Activated CD4-positive, alpha-beta T cell treated with anti-CD3 and anti-CD28 coated beads for 1 hour (primary cell): Measurements from ENCODE around the gene GPM6B.

Source experiments
- DNase-seq: peaks from one replicate; pipeline ENCODE4 v3.0.0-alpha.2; 2020

Gene GPM6B

DNA sequence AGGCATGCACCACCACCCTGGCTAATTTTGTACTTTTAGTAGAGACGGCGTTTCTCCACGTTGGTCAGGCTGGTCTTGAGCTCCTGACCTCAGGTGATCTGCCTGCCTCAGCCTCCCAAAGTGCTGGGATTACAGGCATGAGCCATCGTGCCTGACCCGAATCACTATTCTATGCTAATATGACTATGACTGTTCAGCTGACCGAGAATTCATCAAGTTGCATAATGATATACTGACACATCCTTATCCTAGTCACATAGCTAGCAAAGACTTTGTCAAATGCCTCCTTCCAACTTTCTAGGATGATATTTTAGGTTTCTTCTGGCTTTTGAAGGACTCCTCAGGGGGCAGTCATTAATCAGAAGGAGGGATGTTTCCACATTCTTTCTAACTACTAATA lies 4.8 kb upstream of the GPM6B start:
- no peak for DNase-seq

DNA sequence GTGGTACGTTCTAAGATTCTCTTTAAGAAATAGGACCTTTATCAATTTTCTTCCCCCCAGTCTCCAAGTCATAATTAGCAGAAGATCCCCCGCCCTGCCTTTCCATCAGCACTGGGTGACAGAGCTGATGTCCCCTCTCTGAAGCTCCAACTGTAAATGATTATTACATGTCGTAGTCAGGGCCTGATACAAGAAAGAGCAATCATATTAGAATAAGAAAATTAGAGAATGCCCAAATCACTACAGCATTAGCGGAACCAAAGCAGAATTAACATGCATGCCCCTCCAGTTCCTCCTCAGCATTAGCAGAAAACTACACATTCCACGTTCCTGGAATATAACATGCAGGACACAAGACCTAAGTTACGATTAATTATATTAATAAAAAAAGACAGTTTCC lies 717 bp downstream of the GPM6B start:
- DNase-seq = no peak

DNA sequence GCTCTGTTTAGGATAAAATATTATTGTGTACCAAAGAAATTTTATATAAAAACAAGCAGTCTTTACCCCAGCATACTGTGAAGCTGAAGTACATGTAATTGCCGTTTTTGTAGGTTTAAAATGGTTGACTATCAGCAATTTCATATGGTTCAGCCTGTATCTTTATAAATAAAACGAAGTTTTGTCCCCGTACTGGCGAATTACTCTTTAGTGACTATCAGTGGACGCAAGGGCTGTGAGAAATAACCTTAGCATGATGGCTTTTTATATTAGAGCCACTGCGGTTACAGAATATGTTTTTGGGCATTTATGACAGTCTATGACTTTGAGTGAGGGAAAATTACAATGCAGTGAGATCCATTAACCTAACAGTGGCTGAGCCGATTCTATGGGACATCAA lies 1.2 kb downstream of the GPM6B start:
- no peak for DNase-seq

DNA sequence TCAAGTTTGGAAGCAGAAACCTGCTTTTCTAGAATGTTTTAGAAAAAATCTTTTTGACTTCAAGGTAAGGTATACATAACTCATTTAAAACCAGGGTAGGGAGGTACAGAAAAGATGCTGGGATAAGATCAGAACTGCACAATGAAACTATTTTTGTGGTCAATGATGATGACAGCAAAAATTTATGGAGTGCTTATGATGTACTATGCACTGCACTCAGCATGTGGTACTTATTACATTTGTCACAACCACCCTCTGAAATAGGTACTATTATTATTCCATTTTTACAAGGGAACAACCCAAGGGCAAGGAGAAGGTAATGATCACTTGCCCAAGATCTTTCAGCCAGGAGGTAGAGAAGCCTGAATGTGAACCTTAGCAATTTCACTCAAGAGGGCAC lies 8.0 kb downstream of the GPM6B start:
- DNase-seq = no peak

DNA sequence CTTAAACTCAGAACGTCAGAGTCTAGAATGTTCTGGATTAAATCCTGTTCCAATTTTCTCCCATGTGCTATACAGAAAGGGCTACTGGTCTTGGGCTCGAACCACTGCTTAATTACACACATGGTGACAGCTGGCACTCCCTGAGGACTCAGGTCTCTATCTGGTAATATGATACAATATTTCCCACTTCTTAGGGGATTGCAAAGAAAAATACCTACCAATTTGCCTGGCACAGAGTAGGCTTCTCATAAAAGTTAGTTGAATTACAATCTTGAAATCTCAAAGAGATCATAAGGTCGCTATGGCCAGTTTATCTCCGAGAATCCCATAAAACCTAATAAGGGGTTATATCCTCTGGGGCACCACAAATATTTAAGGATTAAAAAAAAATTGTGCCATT lies 8.6 kb downstream of the GPM6B start:
- DNase-seq = no peak

DNA sequence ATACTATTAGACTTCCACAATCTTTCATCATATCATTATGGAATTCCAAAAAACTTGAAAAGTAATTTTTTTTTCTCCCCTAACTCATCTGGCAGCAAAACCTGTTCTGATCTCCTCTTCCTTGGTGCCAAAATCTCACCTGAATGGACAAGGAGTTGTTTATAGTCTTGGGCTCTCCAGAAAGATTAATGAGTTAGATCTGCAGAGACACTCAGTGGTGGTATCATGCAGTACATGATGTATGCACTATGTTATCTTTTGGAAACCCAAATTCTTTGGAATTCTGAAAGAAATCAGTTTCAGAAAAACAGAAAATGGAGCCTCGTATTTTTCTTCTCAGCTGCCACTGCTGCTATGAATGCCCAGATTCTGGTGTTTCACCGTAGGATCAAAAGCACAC lies 11.7 kb downstream of the GPM6B start:
- DNase-seq = no peak

DNA sequence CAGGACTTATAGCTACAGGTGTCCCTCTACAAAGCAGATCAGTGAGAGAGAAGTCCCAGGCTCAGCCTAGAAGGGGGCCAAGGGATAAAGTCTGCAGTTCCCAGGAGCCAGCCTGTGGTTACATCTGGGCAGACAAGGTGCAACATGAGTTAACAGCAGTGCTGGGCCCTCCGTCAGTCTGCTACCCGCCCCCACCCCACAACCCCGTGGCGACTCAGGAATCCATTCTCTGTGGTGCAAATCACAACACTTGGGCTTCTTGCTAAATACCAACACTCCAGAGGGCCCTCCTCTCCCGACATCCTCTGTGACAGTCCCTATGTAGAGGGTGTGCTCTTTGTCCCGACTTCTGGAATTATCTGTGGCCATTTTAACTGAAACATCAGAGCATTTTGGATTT lies 13.8 kb downstream of the GPM6B start:
- no peak for DNase-seq

DNA sequence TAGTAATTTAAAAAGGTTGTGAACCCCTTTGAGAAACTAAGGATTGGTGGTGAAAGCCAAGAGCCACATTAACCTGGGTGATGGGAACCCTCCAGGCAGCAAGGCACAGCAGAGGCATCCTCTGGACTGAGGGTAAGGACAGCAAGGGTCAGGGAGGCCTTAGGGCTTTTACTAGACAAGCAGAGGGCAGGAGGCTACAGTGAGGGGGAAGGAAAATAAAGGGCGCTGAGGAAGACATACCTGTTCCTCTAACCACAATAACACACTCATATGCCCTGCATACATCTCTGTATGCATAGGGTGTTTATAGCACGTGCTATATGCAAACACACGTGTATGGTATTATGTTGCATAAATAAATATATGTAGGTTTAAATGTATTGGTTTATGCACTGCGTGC lies 18.7 kb downstream of the GPM6B start:
- no peak for DNase-seq

DNA sequence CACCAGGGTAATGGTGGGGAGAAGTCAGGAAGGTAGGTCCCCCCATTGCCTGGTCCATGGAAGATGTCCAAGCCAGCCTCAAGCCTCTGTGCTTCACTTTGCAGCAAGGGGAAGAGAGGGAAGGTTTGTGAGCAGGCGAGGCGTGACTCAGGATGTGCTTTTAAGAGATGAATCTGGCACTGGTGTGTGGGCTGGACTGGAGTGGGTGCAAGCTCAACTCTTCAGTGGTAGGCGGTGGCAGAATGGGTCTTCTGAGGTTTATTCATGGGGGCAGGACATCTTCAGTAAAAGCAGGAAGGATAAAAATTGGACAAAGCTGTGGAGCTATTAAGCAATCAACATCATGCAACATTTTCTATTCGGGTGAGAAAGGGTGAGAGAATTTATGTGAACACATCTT lies 19.4 kb downstream of the GPM6B start:
- DNase-seq = no peak

DNA sequence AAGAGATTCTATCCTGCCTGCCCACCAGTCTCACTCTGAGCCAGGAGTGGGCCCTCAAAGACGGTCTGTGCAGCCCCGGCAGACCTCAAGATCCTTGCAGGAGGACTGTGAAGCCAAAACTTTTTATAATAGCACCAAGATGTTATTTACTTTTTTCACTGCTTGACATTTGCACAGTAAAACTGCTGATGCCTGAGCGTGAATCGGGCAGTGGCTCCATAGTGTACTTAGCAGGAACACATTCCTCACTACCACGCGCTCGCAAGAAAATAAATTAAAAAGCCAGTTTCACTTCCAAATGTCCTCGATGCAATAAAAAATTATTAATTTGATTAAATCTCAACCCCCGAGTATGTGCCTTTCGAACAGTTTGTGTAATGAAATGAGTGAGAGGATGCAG lies 22.5 kb downstream of the GPM6B start:
- no peak for DNase-seq

DNA sequence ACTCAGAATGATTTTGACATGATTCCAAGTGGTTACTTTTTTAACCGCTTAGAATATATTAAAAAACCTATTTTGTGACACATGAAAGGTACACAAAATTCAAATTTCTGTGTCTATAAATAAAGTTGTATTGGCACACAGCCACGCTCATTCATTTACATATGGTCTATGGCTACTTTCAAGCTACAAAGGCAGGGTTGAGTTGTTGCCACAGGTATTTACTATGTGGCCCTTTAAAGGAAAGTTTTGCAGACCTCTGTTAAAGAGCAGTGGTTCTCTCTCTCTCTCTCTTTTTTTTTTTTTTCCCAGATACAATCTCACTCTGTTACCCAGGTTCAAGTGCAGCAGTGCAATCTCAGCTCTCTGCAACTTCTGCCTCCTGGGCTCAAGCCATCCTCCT lies 23.0 kb downstream of the GPM6B start:
- no peak for DNase-seq

DNA sequence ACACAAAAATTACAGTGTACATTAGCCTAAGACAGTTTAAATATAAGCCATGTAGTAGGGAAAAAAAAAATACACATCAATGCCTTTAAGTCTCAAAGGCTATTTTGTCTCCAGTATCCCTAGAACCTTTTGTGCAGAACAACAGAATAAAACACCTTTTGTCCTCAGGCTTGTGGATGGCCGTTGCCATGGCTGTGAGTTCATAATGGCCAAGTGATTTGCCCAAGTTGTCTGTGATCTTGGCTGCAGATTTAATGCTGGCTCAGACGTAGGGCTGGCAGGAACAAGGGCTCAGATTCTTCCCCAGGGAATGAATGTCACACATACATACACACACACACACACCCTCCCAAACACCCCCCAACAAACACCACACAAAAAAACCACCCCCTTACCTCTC lies 25.3 kb downstream of the GPM6B start:
- DNase-seq = no peak

DNA sequence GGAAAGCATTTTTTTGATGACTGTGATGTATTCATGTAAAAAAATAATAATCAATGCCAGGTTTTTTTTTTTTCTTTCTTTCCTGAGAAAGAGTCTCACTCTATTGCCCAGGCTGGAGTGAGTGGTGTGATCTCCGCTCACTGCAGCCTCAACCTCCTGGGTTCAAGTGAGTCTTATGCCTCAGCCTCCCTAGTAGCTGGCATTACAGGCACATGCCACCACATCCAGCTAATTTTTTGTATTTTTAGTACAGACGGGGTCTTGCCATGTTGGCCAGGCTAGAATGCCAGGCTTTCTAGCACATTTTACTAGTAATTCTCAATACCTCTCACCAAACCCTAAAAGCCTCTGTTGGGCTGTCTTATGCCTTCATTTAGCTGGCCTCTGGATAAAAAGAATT lies 25.7 kb downstream of the GPM6B start:
- DNase-seq = no peak

DNA sequence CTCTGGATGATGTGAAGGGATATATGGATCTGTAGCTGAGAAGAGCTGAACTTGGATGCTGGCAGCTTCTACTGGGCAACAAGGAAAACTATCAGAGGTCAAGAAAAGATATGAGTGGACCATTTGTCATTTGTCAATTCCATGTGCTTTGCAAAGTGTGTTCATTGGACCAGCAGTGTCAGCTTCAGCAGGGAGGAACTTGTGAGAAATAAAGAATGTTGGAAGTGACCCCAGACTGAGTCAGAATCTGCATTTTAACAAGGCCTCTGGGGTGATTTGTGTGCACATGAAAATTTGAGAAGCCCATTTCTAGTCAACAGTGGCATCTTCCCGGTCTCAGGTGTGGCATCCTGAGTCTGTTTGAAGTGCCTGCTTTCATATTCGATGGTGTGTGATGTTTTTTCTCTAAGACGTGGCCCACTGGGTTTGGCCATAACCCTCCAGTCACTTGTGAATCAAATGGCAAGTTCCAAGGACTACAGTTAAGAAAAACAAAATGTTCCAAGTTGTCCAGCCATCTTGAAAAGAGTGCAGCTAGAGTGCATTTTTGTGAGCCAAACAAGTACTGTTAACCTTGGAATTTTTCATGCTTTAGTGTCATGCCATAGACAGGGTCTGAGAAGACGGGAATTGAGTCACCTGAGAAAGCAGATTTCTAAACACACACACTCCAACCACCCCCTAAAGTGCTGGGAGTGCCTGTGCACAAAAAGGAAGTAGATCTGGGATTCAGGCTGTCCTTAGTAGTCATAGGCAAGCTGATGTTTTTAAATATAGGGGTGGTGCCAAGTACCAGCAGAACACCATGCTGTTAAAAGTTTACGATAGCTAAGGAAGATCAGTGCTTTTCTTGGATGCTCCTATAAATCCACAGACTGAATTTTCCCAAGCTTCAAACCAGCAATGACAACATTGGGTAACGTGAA lies 26.4 kb downstream of the GPM6B start:
- no peak for DNase-seq

DNA sequence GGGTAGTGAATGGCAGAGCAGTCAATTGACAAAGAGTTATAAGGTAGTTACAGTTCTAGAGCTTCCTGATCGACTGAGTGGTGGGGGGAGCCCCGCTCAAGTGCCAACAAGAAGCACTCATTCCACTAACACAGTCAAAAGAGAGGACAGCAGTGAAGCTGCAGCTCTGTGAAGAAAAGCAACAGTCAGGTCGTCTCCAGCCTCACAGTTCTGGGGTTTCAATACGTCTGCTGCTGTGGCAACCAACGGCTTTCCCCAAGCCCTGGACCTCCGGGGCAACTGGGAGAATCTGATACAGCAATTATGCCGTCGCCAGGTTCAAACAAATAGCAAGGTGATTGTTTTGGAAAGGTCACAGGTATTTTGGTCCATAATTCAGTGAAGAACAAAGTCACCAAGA lies 30.8 kb downstream of the GPM6B start:
- DNase-seq = no peak

DNA sequence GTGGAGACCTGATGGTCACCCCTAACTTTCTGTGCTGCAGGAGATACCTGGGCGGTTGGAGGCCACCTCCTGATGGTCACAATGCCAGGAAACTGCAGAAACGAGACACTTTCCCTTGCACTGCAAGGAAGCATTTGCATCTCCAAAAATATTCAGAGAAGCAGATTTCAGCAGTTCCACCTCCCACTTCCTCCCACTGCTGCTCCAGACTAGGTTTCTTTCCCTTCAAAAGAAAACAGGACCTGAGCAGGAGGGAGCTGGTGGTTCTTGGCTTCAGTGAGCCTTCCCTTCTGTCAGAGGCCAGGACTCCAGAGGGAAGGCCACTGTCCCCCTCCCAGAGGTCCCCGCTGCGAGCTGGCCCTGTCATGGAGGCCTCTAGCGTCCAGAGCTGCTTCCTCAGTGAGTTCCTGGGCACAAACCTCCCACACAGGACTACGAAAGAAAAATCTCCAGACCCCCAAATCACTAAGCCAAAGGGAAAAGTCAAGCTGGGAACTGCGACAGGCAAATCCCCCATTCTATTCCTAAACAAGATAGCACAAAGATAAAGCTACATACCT lies 35.9 kb downstream of the GPM6B start:
- DNase-seq = no peak

DNA sequence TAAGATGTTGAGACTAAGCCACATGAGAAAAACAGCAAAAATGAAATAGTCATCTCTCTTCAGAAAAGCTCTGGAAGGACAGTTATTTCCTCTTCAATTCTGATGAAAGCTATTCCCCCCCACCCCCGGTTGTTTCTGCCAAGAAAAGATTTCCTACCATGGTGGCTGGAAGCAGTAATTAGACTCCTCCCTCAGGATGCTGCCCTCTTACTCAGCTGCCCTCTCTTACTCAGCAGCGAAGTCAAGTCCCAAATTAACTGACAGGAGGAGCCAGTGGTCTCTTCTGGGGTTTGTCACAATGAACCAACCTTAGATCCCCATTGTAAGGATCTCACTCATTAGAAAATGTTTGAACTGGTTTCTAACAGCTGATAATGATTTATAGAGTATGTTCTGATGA lies 38.0 kb downstream of the GPM6B start:
- no peak for DNase-seq

DNA sequence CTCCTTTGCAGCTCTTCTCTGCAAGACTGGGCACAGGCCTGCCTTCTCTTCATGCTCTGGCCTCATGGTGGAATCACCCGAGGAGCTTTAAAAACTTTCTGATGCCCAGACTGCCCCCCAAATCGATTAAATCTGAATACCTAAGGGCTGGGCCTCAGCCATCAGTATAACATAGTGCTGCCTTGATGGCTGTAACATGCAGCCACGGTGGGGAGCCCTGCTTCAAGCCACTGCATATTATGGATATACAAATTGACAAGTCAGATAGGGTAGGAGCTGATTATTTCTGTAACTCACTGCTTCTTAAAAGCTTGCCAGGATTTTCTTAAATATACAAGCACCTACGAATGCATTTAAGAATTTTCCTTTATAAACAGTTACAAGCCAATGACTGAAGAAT lies 40.5 kb downstream of the GPM6B start:
- no peak for DNase-seq

DNA sequence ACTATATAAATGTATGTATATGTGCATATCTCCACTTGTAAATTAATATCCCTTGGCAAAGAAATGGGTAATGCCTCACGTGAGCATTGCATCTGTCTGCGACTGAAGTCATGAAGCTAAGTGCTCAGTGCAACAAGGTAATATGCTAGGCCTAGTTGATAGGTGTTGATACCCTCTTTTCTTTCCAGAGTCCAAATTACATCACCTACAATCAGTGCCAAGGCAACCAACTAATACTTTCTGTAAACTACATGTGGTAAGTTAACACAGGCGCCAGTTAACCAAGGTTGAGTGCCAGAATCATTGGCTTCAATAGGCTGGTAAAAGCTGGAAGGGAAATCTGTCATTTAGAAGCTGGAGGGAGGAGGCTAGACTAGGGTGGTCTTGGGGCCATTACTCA lies 41.1 kb downstream of the GPM6B start:
- no peak for DNase-seq

DNA sequence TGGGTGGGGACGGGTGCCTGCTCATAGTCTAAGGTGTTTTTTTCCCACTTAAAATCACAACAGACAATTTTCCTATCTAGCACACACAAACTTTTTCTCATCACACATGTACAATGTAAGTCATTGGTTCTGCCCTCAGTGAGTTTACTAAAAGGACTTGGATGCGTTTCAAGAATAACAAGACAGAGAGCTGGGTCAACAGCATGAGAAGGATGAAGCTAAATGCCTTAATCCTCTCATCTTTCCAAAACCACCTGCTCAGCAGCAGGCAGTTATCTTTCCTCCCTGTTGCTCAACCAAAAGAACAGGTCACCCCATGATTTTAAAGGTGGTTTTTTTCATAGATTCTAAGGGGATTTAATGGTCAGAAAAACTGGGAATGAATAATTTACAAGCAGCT lies 42.2 kb downstream of the GPM6B start:
- DNase-seq = no peak

DNA sequence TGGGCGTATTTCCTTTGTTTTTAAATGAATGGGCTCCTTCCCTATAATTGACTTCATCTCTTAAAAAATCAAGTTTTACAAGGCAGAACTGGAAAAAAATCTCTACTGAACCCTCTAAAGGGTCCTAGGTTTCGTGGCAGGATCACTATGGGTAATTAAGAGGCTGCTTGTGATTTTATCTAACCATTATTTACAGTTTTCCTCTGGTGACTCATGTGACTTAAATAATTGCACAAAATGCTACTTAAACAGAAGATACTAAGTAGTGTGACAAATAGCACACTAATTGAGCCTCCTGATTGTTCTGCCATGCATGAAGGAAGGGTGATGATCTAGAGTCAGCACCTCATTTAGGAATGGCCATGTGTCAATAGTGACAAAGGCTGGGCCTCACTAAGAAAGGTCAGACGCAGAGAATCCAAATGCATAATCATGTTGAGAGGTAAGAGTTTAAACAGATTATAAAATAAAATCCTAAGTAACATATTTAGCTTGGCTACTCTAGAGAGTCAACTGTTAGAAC lies 46.8 kb downstream of the GPM6B start:
- DNase-seq = no peak

DNA sequence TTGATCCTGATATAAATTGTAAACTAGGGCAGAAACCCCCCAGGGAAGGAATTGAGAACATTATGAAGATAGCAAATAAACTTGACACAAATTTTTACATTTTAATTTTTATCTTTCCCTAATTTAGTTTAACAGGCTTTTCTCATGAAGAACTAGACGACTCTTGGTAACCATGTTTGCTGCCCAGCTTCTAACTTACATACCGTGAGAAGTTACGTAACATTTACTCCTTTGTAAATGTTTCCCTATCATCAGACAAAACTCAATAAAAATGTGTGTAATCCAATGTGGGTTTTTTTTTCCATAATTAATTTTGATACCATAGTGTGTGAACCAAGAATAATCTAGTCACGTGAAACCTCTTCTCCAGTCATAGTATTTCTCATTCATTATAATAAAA lies 48.0 kb downstream of the GPM6B start:
- no peak for DNase-seq

DNA sequence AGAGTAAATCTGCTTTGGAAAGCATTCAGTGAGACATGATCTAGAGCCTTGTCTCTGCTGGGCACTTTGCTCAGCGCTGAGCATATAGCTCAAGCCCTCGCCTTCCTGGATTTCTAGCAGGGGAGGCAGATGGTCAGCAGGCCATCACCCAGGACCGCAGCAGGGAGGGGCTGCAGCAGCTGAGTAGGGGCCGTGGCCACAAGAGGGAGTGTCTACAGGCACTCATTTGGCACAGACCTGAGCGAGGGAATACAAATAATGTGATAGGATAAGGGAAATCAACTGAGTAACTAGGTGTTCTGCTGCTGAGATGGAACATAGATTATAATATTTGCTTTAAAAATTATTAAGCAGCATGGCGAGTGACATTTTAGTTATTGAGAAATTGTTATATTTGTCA lies 52.1 kb downstream of the GPM6B start:
- DNase-seq = no peak

DNA sequence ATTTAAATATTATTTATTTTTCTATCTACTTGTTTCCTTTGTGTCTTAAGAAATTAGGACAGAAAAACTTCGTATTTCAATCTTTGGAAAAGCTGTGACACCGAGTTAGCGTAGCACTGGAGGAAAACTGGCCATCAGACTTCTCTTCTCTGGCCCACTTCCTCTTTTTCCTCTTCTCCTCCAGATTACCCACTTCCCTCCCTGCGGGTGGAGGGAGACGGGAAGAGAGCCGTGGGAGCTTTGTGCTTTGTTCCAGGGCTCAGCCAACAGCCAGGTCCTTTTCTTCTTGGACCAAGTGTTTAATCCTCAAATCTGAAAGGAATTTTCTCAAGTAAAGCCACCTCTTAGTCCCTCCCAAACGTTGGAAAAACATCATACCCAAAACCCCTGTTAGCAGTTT lies 52.6 kb downstream of the GPM6B start:
- DNase-seq = no peak

DNA sequence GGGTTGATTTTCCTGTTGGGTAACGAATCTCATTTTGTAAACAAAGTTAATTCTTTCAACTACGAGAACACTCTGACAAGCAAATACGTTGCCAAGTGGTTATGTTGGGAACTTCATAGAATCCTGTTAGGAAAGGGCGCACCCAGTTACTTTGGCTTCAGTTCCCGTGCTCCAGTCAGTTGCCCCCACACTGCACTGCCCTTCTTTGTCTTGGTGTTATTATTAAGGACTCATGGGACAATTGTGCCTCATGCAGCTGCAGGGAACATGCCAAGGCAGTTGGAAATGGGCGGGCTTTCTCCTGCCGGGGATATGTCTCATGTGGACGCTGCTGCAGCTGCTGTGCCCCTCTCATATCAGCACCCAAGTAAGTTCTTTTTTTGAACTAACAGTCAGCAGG lies 53.4 kb downstream of the GPM6B start:
- no peak for DNase-seq
